Activated T-cell treated with anti-CD3 and anti-CD28 coated beads for 1 hour (primary cell): ENCODE results near the gene FKBP11.

ENCODE experiments used
- DNase-seq: peaks from one replicate; pipeline ENCODE4 v3.0.0-alpha.2; 2020; ENCODE audit warnings: low read depth

The FKBP11 gene

GRCh38 chr12:48925304-48926011, at the start of gene FKBP11:
TSS of gene FKBP11 (minus strand) at chr12:48925492. CDS start at chr12:48925428, 64 bp downstream.
- DNase-seq = peak; percentile 59

- DNase-seq = no peak
Observed at GRCh38 chr12:48973941-48974673, 48.8 kb upstream of the FKBP11 start.

GRCh38 chr12:48973531-48973930, 48.2 kb upstream of the FKBP11 start:
- no peak for DNase-seq

GRCh38 chr12:48972952-48973483, 47.7 kb upstream of the FKBP11 start:
- DNase-seq = no peak

- DNase-seq = no peak
Observed at GRCh38 chr12:48972213-48972951, 47.1 kb upstream of the FKBP11 start.

GRCh38 chr12:48970702-48971334, 45.5 kb upstream of the FKBP11 start:
- DNase-seq = no peak

- no peak for DNase-seq
Observed at GRCh38 chr12:48969833-48970701, 44.8 kb upstream of the FKBP11 start.

- DNase-seq = no peak
Observed at GRCh38 chr12:48969160-48969771, 44.0 kb upstream of the FKBP11 start.

- DNase-seq = no peak
Observed at GRCh38 chr12:48968467-48968866, 43.2 kb upstream of the FKBP11 start.

GRCh38 chr12:48967991-48968390, 42.7 kb upstream of the FKBP11 start:
- DNase-seq = no peak

- DNase-seq = no peak
Observed at GRCh38 chr12:48966177-48966895, 41.0 kb upstream of the FKBP11 start.

GRCh38 chr12:48965298-48965838, 40.1 kb upstream of the FKBP11 start:
- DNase-seq = no peak

- no peak for DNase-seq
Observed at GRCh38 chr12:48961801-48962200, 36.5 kb upstream of the FKBP11 start.

- DNase-seq = no peak
Observed at GRCh38 chr12:48961331-48961730, 36.0 kb upstream of the FKBP11 start.

GRCh38 chr12:48960834-48961233, 35.5 kb upstream of the FKBP11 start:
- no peak for DNase-seq

- DNase-seq = no peak
Observed at GRCh38 chr12:48958049-48958388, 32.7 kb upstream of the FKBP11 start.

- DNase-seq = peak; percentile 89
Observed at GRCh38 chr12:48957141-48958048, 32.1 kb upstream of the FKBP11 start, which contains the start of gene ARF3. TSS of gene ARF3 (minus strand) at chr12:48957487. CDS start at chr12:48941095, 16,392 bp downstream.

- no peak for DNase-seq
Observed at GRCh38 chr12:48956279-48957140, 31.2 kb upstream of the FKBP11 start.
